Calu3 (cell line): ENCODE data around the gene MMP15. TPM values are rescaled to one million over a fixed set of nuclear protein-coding genes. Genes with fewer than 3 reads are reported as not detected.

ENCODE experiments used
- BruUV-seq: library from RNA; stranded (reverse); fragments of 400-500 nt; replicated peaks from 2 replicates; lab custom pipeline; 2021; lab: Mats Ljungman, UMichigan
- CTCF ChIA-PET: fragments of 300-600 bp; sonication (Branson Sonifier 250); formaldehyde crosslinking; loops from one replicate; lab custom pipeline; 2022; ENCODE audit warnings: antibody characterized with exemption; lab: Charles Lee
- DNase-seq: peaks from one replicate; pipeline ENCODE4 v3.0.0; 2022
- H3K27ac Mint-ChIP-seq: one replicate; pipeline ENCODE4 v1.8.0; 2022; ENCODE audit warnings: mixed read lengths; ENCODE audit not compliant: unreplicated experiment
- H3K27me3 Mint-ChIP-seq: one replicate; pipeline ENCODE4 v1.8.0; 2022; ENCODE audit warnings: mixed read lengths; ENCODE audit not compliant: unreplicated experiment
- H3K36me3 Mint-ChIP-seq: one replicate; pipeline ENCODE4 v1.8.0; 2022; ENCODE audit warnings: mild to moderate bottlenecking, moderate library complexity, mixed read lengths; ENCODE audit not compliant: insufficient read depth, unreplicated experiment
- H3K4me1 Mint-ChIP-seq: one replicate; pipeline ENCODE4 v1.8.0; 2022; ENCODE audit warnings: mild to moderate bottlenecking, low read depth, mixed read lengths; ENCODE audit not compliant: unreplicated experiment
- H3K4me3 Mint-ChIP-seq: one replicate; pipeline ENCODE4 v1.8.0; 2022; ENCODE audit warnings: mild to moderate bottlenecking, low read depth, moderate library complexity, mixed read lengths; ENCODE audit not compliant: unreplicated experiment
- H3K9me3 Mint-ChIP-seq: one replicate; pipeline ENCODE4 v1.8.0; 2022; ENCODE audit warnings: low read depth, mixed read lengths; ENCODE audit not compliant: unreplicated experiment
- intact Hi-C: fragments of 100-400 bp; cut with micrococcal nuclease; formaldehyde crosslinking; loops from one replicate; pipeline ENCODE4 v1.10.0; 2022; ENCODE audit not compliant: unreplicated experiment
- total RNA-seq: library from RNA; stranded (reverse); gene quantifications from 2 replicates; pipeline ENCODE4 v1.2.3, GENCODE V29; 2022
- TF ChIP-seq, protein P1 (sequence below): fragments of 200-600 bp; IDR thresholded peaks from one replicate; pipeline ENCODE4 v1.8.0; 2022; ENCODE audit warnings: antibody characterized with exemption; ENCODE audit not compliant: unreplicated experiment

The MMP15 gene
- total RNA-seq, 1 experiment from 2014 or later: 81.4 TPM

DNA sequence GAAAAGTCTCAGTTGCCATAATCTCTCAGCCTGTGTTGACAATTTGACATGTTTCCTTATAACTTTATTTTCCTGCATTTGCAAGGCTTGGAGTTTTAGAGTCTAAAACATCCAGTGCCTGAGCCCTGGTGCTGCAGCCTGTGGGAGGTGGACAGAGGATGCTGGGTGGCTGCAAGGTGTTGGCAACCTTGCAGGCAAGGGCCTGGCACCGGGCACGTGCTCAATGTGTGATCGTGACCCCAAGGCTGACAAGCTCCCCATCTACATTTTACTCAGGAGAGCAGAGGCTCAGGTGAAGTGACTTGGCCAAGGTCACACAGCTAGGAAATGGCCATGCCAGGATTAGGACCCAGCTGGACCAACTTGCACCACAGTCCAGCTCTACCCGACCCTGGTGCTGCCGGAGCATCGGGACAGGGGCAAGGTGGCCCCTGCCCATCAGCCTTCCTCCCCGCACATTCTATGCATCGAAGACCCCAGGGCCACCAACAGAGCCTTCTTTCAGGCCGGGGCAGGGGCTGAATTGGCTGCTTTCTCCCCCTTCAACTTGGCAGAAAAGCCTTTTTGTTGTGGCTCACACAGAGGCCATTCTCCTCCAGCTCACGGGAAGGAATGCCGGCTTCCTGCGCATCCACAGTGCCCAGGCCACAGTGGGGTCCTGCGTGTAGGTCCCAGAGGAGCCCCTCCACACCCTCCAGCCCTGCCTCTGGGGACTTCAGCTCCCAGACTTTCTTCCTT is 23.1 kb downstream of the MMP15 start:
- intact Hi-C loops: no loop called here
- H3K27me3 Mint-ChIP-seq: no peaks in the 10 kb centered on the region
- H3K36me3 Mint-ChIP-seq: no peaks in the 10 kb centered on the region
- CTCF ChIA-PET: interaction anchor here (0.9 kb wide), 1 partner anchor 49 kb away, joined by 3 read pairs; no protein-coding TSS in a partner anchor
- TF ChIP-seq, protein P1, sequence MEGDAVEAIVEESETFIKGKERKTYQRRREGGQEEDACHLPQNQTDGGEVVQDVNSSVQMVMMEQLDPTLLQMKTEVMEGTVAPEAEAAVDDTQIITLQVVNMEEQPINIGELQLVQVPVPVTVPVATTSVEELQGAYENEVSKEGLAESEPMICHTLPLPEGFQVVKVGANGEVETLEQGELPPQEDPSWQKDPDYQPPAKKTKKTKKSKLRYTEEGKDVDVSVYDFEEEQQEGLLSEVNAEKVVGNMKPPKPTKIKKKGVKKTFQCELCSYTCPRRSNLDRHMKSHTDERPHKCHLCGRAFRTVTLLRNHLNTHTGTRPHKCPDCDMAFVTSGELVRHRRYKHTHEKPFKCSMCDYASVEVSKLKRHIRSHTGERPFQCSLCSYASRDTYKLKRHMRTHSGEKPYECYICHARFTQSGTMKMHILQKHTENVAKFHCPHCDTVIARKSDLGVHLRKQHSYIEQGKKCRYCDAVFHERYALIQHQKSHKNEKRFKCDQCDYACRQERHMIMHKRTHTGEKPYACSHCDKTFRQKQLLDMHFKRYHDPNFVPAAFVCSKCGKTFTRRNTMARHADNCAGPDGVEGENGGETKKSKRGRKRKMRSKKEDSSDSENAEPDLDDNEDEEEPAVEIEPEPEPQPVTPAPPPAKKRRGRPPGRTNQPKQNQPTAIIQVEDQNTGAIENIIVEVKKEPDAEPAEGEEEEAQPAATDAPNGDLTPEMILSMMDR: no peak
- DNase-seq: no peak
- BruUV-seq: no TSS peak
- H3K4me3 Mint-ChIP-seq: no peak overlapping the region
- no peak overlapping the region for H3K27ac Mint-ChIP-seq
- H3K9me3 Mint-ChIP-seq: no peaks in the 10 kb centered on the region
- no peaks in the 10 kb centered on the region for H3K4me1 Mint-ChIP-seq

- BruUV-seq: no TSS peak
- Mint-ChIP-seq H3K4me1 (no peaks in the 10 kb centered on the region), H3K27me3 (no peaks in the 10 kb centered on the region), H3K9me3 (no peaks in the 10 kb centered on the region), H3K4me3 (no peak overlapping the region), H3K36me3 (no peaks in the 10 kb centered on the region), H3K27ac (no peak overlapping the region)
- TF ChIP-seq, protein P1: no peak
- CTCF ChIA-PET: interaction anchor here (0.7 to 1.1 kb wide), 3 partner anchors 48 to 104 kb away, joined by 3 to 6 read pairs (median 4); no protein-coding TSS in a partner anchor
- intact Hi-C loops: no loop called here
- DNase-seq: no peak
Measured at GRCh38 chr16:58049232-58050185, 24.0 kb downstream of the MMP15 start.

DNA sequence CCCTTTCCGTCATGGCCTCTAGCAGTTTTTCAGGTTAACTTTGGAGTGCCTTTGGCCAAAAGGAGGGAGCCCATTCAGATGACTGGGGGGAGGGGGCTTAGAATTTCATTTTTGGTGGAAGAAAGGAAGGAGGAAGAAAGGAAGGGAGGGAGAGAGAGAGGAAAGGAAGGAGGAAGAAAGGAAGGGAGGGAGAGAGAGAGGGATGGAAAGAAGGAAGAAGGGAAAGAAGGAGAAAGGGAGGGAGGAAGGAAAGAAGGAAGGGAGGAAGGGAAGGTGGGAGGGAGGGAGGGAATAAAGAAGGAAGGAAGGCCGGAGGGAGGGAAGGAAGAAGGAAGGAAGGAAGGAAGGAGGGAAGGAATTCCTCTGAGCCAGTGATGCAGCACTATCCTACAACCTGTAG is 25.7 kb downstream of the MMP15 start:
- no TSS peak for BruUV-seq
- CTCF ChIA-PET: no interaction called here
- intact Hi-C loops: no loop called here
- no peak overlapping the region for H3K27ac Mint-ChIP-seq
- DNase-seq: no peak
- no peaks in the 10 kb centered on the region for H3K36me3 Mint-ChIP-seq
- TF ChIP-seq, protein P1: no peak
- H3K9me3 Mint-ChIP-seq: no peaks in the 10 kb centered on the region
- H3K4me1 Mint-ChIP-seq: no peaks in the 10 kb centered on the region
- H3K4me3 Mint-ChIP-seq: no peak overlapping the region
- peaks cover 5% of the 10 kb centered on the region for H3K27me3 Mint-ChIP-seq

DNA sequence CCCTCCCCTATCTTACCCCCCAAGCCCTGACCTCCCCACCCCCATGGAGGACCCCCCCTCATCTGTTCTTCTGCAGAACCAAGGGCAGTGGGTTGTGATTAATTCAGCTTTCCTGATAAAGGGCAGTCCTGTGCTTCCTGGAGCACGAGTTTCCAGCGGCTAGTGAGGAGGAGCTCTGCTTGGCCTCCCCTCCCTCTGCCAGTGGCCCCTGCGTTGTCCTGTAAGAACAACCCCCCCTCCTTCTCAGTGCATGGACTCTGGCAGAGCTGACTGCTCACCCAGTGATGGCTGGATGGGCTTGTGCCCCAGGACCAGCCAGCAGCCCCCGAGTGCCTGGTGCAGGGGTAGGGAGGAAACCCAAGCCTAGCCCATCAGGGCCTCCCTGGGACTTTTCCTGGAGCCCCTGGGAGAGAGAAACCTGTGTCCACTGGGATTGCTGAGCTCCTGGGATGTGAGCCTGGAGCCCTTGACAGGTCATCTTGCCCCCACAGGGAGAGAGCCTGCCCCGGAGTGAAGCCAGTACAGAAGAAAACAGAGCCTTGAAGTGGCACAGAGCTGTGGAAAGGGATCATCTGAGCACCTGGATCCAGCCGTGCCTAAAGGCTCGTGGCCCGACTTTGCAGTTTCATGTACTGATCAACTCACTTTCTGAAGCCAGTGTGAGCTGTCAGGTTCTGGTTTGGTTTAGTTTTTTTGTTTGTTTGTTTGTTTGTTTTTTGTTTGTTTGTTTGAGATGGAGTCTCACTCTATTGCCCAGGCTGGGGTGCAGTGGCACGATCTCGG is 26.5 kb downstream of the MMP15 start:
- TF ChIP-seq, protein P1: no peak
- Mint-ChIP-seq H3K27ac (no peak overlapping the region), H3K36me3 (no peaks in the 10 kb centered on the region), H3K9me3 (no peaks in the 10 kb centered on the region), H3K27me3 (peaks cover 12% of the 10 kb centered on the region), H3K4me1 (no peaks in the 10 kb centered on the region), H3K4me3 (no peak overlapping the region)
- no peak for DNase-seq
- intact Hi-C loops: no loop called here
- CTCF ChIA-PET: no interaction called here
- no TSS peak for BruUV-seq
